Measurements from ENCODE around the gene KIF21A.

GRCh38 chr12:39351153-39351552, 91.8 kb downstream of the KIF21A start:
- TF ChIP-seq CTCF (IDR thresholded peaks at IDR 0.05 in 4 of 5, conservative IDR thresholded peaks at IDR 0.05 in 1 of 5) (no peak), POLR2A (IDR thresholded peaks at IDR 0.05) (no peak)
